EH (cell line): ENCODE measurements around the gene CHI3L2.

Experiments used
- DNase-seq: peaks from one replicate; pipeline ENCODE4 v3.0.0-alpha.2; 2015; ENCODE audit warnings: low read depth

Gene CHI3L2, protein sequence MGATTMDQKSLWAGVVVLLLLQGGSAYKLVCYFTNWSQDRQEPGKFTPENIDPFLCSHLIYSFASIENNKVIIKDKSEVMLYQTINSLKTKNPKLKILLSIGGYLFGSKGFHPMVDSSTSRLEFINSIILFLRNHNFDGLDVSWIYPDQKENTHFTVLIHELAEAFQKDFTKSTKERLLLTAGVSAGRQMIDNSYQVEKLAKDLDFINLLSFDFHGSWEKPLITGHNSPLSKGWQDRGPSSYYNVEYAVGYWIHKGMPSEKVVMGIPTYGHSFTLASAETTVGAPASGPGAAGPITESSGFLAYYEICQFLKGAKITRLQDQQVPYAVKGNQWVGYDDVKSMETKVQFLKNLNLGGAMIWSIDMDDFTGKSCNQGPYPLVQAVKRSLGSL

DNA sequence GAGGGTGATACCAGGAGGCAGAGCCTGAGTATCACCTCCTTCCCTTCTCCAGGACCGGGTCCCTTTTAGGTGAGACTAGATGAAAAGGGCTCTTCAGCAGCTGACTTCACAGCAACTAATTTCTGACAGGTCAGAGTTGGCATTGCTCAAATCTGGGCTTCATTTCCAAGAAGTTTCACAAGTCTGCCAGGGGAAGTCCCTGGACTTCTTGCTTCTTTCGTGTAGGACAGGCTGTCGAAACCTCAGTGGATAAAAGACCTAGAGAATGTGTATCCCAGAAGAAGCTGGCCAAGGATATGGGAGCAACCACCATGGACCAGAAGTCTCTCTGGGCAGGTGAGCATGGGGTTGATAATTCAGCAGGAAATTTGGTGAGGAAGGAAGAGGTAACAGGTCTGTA lies at the start of gene CHI3L2:
Gene CHI3L2, plus strand, starts transcription at position 280 of the 400 bp plus-strand sequence. Its CDS starts 17 bp downstream, at position 297.
- peak; percentile 29 for DNase-seq

- no peak for DNase-seq
These were observed 47.5 kb upstream of the CHI3L2 start for GRCh38 chr1:111179968-111180533.

GRCh38 chr1:111182052-111182451 lies 45.5 kb upstream of the CHI3L2 start:
- DNase-seq: no peak

- DNase-seq: no peak
These were observed 44.0 kb upstream of the CHI3L2 start for GRCh38 chr1:111183308-111184069.

DNA sequence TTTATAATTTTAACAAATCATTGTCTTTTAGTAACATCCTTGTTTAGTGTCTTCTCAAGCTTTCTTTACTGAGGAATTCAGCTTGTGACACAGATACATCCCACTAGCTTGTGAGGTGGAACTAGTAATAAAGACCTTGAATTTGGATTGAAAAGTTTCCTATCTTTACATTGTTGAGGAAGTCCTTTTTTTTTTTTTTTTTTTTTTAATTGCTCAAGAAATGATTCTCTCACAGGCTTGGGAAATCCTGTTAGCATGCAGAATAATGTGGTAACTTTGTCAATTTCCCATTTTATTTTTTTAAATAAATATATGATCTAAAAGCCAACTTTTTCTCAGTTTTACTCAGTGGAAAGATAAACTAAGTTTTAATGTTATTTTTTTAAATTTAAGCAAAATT lies 42.9 kb upstream of the CHI3L2 start:
- DNase-seq: no peak

DNA sequence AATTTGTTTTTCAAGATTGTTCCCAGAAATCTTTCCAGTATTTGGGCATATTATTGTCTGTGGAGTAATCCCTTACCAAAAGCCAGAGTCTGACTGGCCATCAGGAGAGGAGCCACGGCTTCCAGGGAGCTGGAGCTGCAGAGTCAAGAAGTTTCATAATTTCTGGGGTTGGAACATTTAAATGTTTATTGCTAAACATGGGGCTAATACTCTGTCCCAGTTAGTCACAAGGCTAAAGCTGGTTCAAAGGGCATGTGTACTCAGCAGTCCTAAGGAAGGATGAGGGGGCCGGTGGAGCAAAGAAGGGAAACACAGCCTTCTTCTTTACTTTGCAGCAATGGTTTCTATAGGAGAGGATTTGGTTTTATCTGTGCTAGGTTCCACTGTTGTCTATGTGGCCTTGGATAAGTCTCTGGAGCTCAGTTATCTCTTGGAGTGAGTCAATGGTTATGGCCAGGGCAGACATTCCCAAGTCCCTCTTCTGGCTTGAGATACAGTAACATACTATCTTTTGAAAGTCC lies 36.5 kb upstream of the CHI3L2 start:
- DNase-seq: no peak

DNA sequence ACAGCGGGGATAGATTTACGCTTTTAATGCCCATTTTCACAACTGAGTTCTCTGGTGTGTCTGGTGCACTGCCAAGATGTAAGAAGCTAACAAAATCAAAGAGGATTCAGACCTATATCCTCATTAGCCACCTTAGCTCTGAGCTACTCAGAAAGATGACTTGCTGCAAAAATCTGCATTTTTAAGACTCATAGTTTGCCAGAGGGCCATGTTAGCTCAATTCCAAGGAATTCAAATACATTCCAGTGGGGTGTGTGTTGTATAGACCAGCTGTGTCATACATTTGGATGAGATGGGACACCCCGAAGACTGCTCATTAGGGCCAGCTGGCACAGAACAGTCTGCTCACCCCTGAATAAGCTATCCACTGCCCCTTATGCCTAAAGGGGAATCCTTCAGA lies 36.0 kb upstream of the CHI3L2 start:
- peak; percentile 92 for DNase-seq

DNA sequence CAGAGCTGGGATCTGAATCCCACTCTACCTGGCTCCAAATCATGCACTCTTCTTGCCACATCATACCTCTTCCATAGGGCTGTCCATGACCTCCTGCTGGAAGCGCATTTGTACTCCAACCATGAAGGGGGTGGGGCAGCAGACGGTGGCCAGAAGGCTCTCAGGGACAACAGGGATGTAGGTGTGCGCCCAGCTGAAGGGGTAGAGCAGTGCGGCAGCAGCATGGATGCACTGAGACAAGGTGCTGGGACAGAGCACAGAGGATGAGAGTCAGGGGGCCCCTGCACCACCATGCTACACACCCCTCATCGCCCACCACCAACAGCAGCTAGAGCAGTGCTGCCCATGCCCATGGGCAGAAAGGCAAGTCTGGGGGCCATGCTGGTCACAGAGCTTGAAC lies 35.4 kb upstream of the CHI3L2 start:
- no peak for DNase-seq

GRCh38 chr1:111192658-111193519 lies 34.6 kb upstream of the CHI3L2 start:
- DNase-seq: peak; percentile 50

- peak; percentile 45 for DNase-seq
These were observed 33.6 kb upstream of the CHI3L2 start for GRCh38 chr1:111193712-111194480.

DNA sequence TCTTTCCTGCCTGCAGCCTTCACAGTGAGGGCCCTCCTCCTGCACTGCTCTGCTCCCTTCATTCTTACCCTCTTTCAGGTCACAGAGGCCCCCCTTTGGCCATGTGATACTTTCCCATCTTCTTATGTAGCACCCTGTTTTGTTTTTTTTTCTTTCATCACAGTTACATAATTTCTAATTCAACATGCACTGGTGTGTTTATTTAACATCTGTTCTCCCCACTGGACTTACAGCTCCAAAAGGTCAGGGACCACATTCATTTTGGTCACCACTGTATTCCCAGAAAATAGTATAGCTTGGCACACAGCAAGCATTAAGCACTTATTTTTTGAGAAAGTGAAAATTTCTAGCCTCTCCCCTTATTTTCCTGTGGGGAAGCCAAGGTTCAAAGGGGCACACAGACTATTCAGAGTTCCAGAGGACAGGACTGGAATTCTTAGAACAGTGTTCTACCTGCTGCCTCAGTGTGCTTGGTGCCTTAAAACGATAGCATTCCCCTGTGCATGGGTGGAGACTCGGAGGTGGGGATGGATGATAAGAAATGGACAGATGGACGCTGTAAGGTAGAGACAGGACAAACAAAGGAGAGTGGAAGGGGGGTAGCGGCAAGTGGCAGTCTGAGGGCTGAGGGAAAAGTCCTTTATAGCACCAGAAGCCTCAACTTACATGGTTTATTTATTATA lies 32.4 kb upstream of the CHI3L2 start:
- peak; percentile 20 for DNase-seq

DNA sequence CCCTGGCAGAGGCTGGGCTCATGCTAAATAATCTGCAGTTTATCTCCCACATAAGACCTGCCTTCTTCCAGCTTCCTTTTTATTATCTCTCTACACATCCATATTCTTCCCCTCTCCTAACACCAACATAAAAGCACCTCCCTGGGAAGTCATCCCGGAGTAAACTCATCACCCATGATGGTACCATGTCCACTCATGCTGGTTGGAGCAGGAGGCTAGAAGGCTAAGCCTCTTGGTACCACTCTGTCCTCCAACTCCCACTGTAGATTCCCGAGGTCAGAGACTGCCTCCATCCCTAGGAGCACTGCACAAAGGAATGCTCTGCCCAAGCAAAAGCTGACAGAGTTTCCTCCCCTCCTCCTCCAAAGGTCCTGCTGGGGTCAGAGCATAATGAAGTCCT lies 31.3 kb upstream of the CHI3L2 start:
- no peak for DNase-seq

DNA sequence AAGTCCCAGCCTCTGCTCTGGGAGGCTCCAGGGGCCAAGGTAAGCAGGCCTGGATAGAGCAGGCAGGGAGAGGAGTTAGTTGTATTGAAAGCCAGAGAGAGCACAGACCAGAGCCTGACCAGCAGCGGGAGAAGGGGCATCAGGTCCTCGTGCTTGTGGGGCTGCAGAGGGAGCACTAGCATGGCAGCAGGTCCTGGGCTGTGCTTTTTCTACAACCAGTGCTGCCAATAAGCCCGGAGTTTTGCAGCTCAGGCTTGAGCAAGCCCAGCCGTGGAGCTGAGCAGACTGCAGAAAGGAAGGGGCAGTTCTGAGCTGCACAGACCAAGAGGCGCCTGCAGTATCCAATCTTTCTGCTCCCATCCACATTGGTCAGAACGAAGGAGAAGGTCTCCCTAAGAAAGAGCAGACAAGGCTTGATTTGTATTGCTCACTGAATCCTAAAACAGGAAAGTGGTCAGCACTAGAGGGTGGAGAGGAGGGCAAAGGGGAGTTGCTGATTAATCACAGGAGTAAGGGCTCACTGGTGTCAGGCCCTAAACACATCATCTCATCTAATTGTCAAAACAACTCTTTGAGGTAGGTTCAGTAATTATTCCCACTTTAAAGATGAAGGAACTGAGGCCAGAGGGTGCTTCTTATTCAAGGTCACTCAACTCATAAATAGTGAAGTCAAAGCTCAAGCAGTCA lies 29.8 kb upstream of the CHI3L2 start:
- DNase-seq: peak; percentile 21

- no peak for DNase-seq
These were observed 28.7 kb upstream of the CHI3L2 start for GRCh38 chr1:111198836-111199235.

- no peak for DNase-seq
These were observed 28.2 kb upstream of the CHI3L2 start for GRCh38 chr1:111199329-111199728.

DNA sequence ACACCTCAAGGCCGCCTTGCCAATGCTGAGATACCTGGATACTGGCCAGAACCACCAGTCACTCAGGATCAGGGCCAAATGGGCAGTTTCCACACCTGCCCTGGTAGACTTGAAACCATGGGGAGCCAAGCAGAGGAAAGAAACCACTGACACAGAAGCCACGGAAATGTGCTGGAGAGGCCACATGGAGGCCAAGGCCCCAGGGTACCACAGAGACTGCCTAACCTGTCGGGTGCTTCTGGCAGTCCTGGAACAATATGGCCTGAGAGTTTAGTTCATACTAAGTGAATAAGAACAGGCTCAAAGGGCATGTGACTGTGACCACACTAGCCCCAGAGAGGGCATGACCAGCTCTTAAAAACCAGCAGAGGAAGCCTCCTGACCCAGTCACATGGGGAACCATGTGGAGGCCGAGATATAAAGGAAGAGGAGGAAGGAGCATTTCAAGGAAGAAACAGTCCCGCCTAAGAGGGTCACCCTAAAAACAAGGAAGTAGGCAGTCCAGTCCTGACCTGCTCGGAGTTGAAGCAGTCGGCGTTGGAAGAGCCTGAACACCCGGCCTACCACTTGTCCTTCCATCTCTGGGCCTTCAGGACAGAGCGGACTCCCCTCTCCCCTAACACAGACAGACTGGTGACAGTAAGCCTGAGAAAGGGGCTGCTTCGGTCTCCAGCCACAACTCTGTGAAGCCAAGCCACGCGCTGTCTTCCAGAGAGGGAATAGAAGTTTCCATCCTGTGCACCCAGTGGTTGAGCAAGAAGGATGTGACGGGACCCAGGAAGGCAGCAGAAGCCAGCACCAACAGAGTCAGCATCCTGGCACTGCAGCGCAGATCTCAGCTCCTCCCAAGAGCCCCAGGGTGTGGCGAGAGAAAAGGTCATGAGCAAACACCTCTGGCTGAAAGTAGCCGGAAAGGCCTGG lies 27.4 kb upstream of the CHI3L2 start, which contains the start of gene DENND2D:
Gene DENND2D, minus strand, starts transcription at position 766 of the 921 bp plus-strand sequence. Its CDS starts 187 bp downstream, at position 579.
- no peak for DNase-seq

- DNase-seq: no peak
These were observed 26.7 kb upstream of the CHI3L2 start for GRCh38 chr1:111200802-111201161.

DNA sequence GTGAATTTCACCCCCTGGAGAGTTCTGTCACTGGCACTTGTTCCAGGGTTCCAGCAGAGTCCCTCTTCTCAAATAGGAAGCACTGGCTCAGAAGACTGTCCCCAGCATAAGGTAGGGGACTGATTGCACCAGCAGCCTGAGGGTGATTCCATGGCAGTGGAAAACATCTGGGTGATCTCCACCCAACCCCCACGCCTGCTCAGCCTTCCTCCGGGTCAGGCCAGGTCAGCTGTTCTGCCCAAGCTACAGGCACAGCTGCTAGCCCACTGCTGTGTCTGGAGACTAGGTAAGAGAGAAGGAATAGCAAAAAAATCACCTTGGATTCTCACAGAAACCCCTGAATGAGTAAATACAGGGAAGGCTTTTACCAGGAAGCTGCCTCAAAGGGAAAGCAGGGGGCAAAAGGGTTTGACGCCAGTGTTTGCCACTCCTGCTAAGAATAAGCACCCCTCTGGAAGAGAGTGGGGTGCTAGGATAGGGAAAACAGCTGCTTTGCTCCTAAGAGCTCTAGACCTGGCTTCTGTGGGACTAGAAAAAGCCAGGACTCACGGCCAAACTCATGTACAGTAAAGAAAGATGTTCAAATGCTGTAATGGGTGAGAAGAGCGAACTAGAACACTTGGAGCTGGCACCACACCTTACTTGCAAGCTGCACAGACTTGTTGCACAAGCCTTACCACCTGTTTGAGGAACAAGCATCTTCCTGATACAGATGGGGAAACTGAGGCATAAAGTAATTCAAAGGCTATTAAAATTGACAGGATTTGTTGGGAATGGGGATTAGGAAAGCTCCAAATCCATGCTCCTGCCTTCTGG lies 26.0 kb upstream of the CHI3L2 start:
- no peak for DNase-seq
